Measurements from ENCODE around the gene CD163L1. TPM values are rescaled to one million over a fixed set of nuclear protein-coding genes. Genes with fewer than 3 reads are reported as not detected.
"Not testable (repeated sequence)": the region's sequence is repeated elsewhere in the genome, so short reads cannot be mapped to it uniquely, and the experiment has no call there.

Gene CD163L1
- total RNA-seq, 1 experiment from 2014 or later = 8.8 TPM

GRCh38 chr12:7404275-7404674 is 39.7 kb downstream of the CD163L1 start:
- DNase-seq (ENCODE audit: low spot score) = no peak

DNA sequence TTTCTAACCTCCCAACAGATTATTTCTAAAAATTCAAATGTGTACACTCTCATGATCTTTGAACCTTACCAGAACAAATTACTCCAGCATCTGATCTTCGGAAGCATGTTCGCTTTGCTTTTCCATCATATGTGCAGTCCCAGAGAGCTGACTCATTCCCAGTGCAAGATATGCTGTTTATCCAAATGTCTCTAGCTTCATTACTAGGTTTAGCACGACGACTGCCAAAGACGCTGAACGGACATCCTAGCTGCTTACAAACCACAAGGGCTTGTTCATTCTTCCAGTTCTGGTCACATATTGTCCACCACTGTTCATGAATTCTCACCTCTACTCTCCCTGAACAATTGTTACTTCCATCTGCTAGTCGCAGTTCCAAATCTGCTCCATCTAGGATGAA is 40.5 kb downstream of the CD163L1 start:
- DNase-seq (ENCODE audit: low spot score) = no peak

DNA sequence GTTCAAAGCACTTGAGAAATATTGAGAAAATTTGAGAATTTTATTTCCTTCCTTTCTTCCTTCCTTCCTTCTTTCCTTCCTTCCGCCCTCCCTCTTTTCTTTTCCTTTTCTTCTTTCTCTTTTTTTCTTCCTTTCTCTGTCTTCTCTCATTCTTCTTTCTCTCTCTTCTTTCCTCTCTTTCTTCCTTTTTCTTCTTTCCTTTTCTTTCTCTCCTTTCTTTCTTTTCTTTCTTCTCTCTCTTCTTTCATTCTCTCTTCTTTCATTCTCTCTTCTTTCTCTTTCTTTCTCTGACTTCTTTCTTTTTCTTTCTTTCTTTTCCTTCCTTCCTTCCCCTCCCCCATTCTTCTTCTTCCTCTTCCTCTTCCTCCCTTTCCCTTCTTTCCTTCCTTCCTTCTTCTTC is 44.9 kb downstream of the CD163L1 start:
- no peak for DNase-seq (ENCODE audit: low spot score)

GRCh38 chr12:7396418-7396817 is 47.5 kb downstream of the CD163L1 start:
- no peak for DNase-seq (ENCODE audit: low spot score)

GRCh38 chr12:7395950-7396349 is 48.0 kb downstream of the CD163L1 start:
- peak; percentile 32 for DNase-seq (ENCODE audit: low spot score)

DNA sequence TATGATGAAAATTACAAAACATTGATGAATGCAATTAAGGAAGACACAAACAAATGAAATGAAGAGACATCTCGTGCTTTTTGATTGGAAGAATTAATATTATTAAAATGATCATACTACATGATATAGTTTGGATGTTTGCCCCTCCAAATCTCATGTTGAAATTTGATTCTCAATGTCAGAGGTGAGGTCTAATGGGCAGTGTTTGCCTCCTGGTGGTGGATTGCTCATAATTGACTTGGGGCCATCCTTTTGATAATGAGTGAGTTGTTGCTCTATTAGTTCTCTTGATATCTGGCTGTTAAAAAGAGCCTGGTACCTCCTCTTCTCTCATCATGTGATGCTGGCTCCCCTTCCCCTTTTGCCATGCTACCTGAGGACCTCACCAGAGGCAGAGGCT is 56.7 kb downstream of the CD163L1 start:
- no peak for DNase-seq (ENCODE audit: low spot score)

GRCh38 chr12:7383157-7383556 is 60.8 kb downstream of the CD163L1 start:
- no peak for DNase-seq (ENCODE audit: low spot score)

- DNase-seq (ENCODE audit: low spot score) = peak; percentile 5
Observed at GRCh38 chr12:7376196-7376595, 67.8 kb downstream of the CD163L1 start.

GRCh38 chr12:7375145-7375543 is 68.8 kb downstream of the CD163L1 start:
- no peak for DNase-seq (ENCODE audit: low spot score)

- peak; percentile 41 for DNase-seq (ENCODE audit: low spot score)
Observed at GRCh38 chr12:7374423-7375144, 69.4 kb downstream of the CD163L1 start.

- no peak for DNase-seq (ENCODE audit: low spot score)
Observed at GRCh38 chr12:7373226-7373625, 70.7 kb downstream of the CD163L1 start.

DNA sequence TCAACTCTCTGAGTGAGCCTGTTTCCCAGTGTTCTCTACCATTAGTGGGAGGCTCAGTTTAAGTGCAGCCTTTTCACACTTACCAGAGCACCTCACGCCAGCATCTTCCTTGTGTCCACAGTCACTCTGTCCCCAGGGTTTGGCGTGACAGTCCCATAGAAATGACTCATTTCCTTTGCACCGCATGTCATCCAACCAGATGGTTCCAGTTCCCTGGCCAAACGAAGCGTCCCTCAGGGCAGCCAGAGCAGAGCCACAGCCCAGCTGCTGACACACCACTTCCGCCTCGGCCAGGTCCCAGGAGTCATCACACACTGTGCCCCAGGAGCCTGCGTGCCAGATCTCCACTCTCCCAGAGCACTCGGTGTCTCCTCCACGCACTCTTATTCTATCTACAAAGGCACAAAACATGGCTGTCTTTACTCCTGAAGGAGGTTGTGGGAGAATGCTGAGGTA is 74.7 kb downstream of the CD163L1 start:
- DNase-seq (ENCODE audit: low spot score) = peak; percentile 61

- no peak for DNase-seq (ENCODE audit: low spot score)
Observed at GRCh38 chr12:7362734-7363133, 81.2 kb downstream of the CD163L1 start.

DNA sequence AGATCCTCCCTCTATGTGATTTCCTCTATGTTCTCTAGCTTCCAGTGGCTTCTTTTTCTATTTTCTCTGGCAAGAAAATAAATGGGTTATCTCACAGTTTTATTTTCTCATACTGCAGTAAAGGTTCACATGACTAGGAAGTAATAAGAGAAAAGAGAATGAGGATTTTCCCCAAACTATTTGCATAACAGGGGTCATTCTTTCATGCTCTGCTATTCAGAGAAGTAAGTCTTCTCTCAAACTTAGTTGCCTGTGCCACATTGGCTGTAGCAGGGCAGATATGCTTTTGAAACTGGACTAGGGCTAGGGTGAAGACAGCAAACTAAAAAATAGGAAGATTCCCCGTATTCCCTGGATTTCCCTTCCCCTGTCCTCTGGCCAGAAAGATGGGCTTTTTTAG is 82.7 kb downstream of the CD163L1 start:
- DNase-seq (ENCODE audit: low spot score) = no peak

DNA sequence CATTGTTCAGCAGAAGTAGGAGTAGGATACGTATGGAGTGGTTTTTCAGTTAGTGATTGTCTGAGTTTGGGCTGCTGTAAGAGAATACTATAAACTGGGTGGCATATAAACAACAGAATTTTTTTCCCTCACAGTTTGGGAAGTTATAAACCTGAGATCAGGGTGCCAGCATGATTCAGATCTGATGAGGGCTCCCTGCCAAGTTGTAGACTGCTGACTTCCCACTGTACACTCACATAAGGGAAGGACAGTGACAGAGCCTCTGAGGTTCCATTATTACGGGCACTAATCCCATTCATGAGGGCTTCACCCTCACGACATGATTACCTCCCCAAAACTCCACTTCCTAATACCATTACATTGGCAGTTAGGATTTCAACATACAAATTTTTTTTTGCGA is 89.4 kb downstream of the CD163L1 start:
- no peak for DNase-seq (ENCODE audit: low spot score)

DNA sequence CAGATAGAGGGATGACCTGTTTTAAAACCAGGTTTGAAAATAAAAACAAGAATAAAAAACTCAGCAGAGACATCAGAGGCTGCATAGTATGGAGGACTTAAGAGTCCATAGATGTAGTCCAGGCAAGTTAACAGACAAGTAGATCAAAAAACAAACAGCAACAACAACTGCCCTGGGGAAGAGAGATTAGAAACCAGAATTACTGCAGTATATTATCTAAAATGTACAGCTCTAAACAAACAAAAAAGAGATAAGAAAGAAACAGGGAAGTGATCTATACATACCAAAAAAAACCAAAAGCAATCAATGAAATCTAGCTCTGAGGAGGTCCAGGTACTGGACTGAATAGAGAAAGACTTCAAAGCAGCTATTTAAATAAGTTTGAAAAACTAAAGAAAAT is 91.3 kb downstream of the CD163L1 start:
- no peak for DNase-seq (ENCODE audit: low spot score)

- no peak for DNase-seq (ENCODE audit: low spot score)
Observed at GRCh38 chr12:7351177-7351576, 92.8 kb downstream of the CD163L1 start.

- DNase-seq (ENCODE audit: low spot score) = no peak
Observed at GRCh38 chr12:7349418-7349817, 94.5 kb downstream of the CD163L1 start.

- peak; percentile 8 for DNase-seq (ENCODE audit: low spot score)
Observed at GRCh38 chr12:7346551-7347225, 97.3 kb downstream of the CD163L1 start.

- DNase-seq (ENCODE audit: low spot score) = no peak
Observed at GRCh38 chr12:7344833-7345606, 98.9 kb downstream of the CD163L1 start.

DNA sequence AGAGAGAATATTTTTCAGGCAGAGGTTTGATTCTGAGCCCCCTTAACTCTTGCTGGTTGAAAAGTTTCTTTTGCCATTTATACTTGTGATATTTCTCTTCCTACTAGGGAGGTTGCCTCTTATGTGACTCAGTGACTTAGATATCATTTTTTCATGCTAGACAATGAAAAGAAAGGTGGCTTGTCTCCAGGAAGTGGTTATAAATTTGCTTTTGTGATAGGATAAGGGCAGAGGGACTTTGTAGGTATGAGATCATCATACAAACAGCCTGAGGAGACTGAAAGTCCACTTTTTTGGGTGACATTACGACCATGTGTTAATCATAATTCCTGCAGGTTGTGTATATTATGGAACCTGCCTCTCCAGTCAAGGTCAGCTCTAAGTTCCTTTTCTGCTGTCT is 104.3 kb downstream of the CD163L1 start:
- DNase-seq (ENCODE audit: low spot score) = no peak

DNA sequence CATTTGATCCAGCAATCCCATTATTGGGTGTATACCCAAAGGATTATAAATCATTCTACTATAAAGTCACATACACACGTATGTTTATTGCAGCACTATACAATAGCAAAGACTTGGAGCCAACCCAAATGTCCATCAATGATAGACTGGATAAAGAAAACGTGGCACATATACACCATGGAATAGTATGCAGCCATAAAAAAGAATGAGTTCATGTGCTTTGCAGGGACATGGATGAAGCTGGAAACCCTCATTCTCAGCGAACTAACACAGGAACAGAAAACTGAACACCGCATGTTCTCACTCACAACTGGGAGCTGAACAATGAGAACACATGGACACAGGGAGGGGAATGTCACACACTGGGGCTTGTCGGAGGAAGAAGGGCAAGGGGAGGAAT is 106.2 kb downstream of the CD163L1 start:
- DNase-seq (ENCODE audit: low spot score) = not testable (repeated sequence)

- no peak for DNase-seq (ENCODE audit: low spot score)
Observed at GRCh38 chr12:7327918-7328317, 116.0 kb downstream of the CD163L1 start.
